OCI-LY1 (cell line): ENCODE data around the gene CCL16.

Experiments
- H2AFZ ChIP-seq: fragments of 200-600 bp; sonication (generic), shearing (Covaris generic); 2 replicates; pipeline ENCODE4 v1.6.0; 2014; ENCODE audit warnings: antibody characterized with exemption, mild to moderate bottlenecking, low read length
- H3F3A ChIP-seq: fragments of 200-600 bp; sonication (generic), shearing (Covaris generic); 2 replicates; pipeline ENCODE4 v1.6.0; 2014; ENCODE audit warnings: mild to moderate bottlenecking, antibody characterized with exemption, low read length, moderate library complexity; ENCODE audit not compliant: insufficient read depth
- H3K27ac ChIP-seq: fragments of 200-600 bp; sonication (generic); 2 replicates; pipeline ENCODE4 v1.5.1; 2014; ENCODE audit warnings: low read length, mixed run types, mild to moderate bottlenecking, low read depth; ENCODE audit not compliant: poor library complexity, severe bottlenecking
- H3K27me3 ChIP-seq: fragments of 200-600 bp; sonication (generic); 2 replicates; pipeline ENCODE4 v1.6.0; 2014; ENCODE audit warnings: antibody characterized with exemption, mild to moderate bottlenecking, low read length, moderate library complexity; ENCODE audit not compliant: insufficient read depth
- H3K36me3 ChIP-seq: fragments of 200-600 bp; sonication (generic); 2 replicates; pipeline ENCODE4 v1.6.1; 2014; ENCODE audit warnings: mild to moderate bottlenecking, antibody characterized with exemption, low read length, moderate library complexity, mixed read lengths; ENCODE audit not compliant: insufficient read depth
- H3K4me1 ChIP-seq: fragments of 200-600 bp; sonication (generic); 2 replicates; pipeline ENCODE4 v1.5.1; 2014; ENCODE audit warnings: mild to moderate bottlenecking, low read length, moderate library complexity; ENCODE audit not compliant: insufficient read depth, severe bottlenecking
- H3K4me2 ChIP-seq: fragments of 200-600 bp; sonication (generic), shearing (Covaris generic); 2 replicates; pipeline ENCODE4 v1.6.1; 2014; ENCODE audit warnings: low read length
- H3K4me3 ChIP-seq: fragments of 200-600 bp; sonication (generic); 2 replicates; pipeline ENCODE4 v1.5.1; 2014; ENCODE audit warnings: low read length, low read depth, mild to moderate bottlenecking, mixed read lengths; ENCODE audit not compliant: poor library complexity, severe bottlenecking
- H3K79me2 ChIP-seq: fragments of 200-600 bp; shearing (Covaris generic); 2 replicates; pipeline ENCODE4 v1.6.1; 2016; ENCODE audit warnings: mixed run types, low read length, mixed read lengths; ENCODE audit not compliant: insufficient read depth
- H3K9ac ChIP-seq: fragments of 200-600 bp; sonication (generic), shearing (Covaris generic); 2 replicates; pipeline ENCODE4 v1.6.1; 2014; ENCODE audit warnings: mild to moderate bottlenecking, low read length, mixed read lengths
- H3K9me2 ChIP-seq: fragments of 200-600 bp; sonication (generic), shearing (Covaris generic); 2 replicates; pipeline ENCODE4 v1.6.1; 2014; ENCODE audit warnings: low read depth, mild to moderate bottlenecking, low read length, mixed read lengths
- H3K9me3 ChIP-seq: fragments of 200-600 bp; shearing (Covaris generic); 2 replicates; pipeline ENCODE4 v1.6.1; 2014; ENCODE audit warnings: low read length, mixed read lengths
- H4K20me1 ChIP-seq: fragments of 200-600 bp; sonication (generic), shearing (Covaris generic); 2 replicates; pipeline ENCODE4 v1.6.0; 2016; ENCODE audit warnings: mild to moderate bottlenecking, low read length; ENCODE audit not compliant: insufficient read depth
- EZH2 ChIP-seq: fragments of 200-600 bp; sonication (generic), shearing (Covaris generic); IDR thresholded peaks from 2 replicates; pipeline ENCODE4 v1.8.0; 2017; ENCODE audit warnings: borderline replicate concordance, mixed run types, mild to moderate bottlenecking, antibody characterized with exemption, low read length, moderate library complexity, mixed read lengths
- TF ChIP-seq, protein P1 (sequence below): fragments of 200-600 bp; sonication (generic), shearing (Covaris generic); IDR thresholded peaks from 2 replicates; pipeline ENCODE4 v1.5.1; 2017; ENCODE audit warnings: mild to moderate bottlenecking, antibody characterized with exemption, low read length, moderate library complexity, mixed read lengths

The CCL16 gene

DNA sequence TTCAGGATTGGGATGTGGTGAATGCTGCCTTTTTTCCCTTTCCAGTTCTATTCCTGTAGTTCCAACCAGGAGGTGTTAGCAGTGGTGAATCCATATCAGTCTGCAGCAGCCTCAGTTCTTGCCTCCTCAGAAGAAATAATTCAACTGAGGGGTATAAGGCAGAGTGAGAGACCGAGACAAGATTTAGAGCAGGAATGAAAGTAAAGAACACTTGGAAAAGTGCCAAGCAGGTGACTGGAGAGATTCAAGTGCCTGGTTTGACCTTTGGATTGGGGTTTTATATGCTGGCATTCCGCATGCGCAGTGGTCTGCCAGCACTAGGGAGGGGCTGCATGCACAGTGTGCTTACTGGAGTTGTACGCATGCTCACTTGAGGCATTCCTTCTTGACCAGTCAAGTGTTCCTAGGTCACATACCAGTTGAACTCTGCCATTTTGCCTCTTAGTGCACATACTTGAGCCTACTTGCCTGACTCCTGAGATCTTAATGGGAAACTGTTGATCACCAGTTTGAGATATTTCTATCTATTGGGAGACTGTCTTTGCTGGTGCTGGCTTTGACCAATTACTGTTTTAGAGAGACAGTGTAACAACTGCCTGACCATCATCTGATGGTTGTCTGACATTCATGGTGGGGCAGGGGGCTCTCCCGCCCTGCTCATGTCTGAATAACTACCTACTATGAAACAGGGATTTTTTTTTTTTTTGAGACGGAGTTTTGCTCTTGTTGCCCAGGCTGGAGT lies 20.7 kb upstream of the CCL16 start:
- Histone ChIP-seq H3K4me2 (no peak overlapping the region), H2AFZ (no peak overlapping the region), H3K36me3 (no peaks in the 10 kb centered on the region), H3K27ac (no peak overlapping the region), H3K27me3 (no peaks in the 10 kb centered on the region), H3K9me3 (no peaks in the 10 kb centered on the region), H3K4me3 (no peak overlapping the region), H3K9ac (no peak overlapping the region), H3K9me2 (no peaks in the 10 kb centered on the region), H3K79me2 (no peaks in the 10 kb centered on the region), H3K4me1 (no peaks in the 10 kb centered on the region), H4K20me1 (no peaks in the 10 kb centered on the region), H3F3A (no peaks in the 10 kb centered on the region)
- TF ChIP-seq EZH2: no peak
- TF ChIP-seq, protein P1, sequence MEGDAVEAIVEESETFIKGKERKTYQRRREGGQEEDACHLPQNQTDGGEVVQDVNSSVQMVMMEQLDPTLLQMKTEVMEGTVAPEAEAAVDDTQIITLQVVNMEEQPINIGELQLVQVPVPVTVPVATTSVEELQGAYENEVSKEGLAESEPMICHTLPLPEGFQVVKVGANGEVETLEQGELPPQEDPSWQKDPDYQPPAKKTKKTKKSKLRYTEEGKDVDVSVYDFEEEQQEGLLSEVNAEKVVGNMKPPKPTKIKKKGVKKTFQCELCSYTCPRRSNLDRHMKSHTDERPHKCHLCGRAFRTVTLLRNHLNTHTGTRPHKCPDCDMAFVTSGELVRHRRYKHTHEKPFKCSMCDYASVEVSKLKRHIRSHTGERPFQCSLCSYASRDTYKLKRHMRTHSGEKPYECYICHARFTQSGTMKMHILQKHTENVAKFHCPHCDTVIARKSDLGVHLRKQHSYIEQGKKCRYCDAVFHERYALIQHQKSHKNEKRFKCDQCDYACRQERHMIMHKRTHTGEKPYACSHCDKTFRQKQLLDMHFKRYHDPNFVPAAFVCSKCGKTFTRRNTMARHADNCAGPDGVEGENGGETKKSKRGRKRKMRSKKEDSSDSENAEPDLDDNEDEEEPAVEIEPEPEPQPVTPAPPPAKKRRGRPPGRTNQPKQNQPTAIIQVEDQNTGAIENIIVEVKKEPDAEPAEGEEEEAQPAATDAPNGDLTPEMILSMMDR: no peak

DNA sequence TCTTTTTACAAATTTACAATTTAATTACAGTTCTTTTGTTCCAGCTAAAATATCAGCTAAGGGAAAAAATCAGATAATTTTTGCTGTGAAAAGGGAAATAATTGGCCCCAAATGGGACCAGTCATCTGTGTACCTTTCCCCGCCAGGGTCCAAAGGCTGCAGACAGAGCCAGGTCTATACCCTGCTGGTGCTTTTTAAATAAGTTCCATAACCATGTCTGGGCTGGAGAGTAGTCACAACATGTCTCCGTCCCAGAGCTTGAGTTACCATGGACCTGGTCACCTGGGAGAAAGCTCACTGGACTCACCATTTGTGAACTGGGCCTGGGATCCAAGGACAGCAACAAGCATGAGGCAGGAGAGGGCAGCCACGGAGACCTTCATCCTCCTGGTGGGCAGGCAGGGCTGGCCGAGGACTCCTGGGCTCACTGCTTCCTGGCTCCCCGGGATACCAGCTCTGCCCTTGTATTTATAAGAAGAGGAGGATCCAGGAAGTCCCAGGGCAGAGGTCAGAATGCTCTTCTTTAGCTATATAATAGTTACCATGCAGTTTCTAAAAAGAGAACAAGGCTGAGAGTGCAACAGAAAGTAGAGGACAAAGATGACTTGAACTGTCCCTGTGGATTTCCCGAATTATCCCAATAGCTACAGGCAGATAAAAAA lies 19.9 kb upstream of the CCL16 start, which contains the start of gene CCL15:
Gene CCL15, minus strand, starts transcription at position 444 of the 662 bp plus-strand sequence. Its CDS starts 61 bp downstream, at position 383.
- H2AFZ ChIP-seq: no peak within 1 kb of the TSS
- H3K27ac ChIP-seq: no peak within 1 kb of the TSS
- H3K9me3 ChIP-seq: no peaks in the 10 kb centered on the region
- no peaks in the 10 kb centered on the region for H3K9me2 ChIP-seq
- H3K4me3 ChIP-seq: no peak within 1 kb of the TSS
- H3K36me3 ChIP-seq: no peaks in the 10 kb centered on the region
- no peaks in the 10 kb centered on the region for H3F3A ChIP-seq
- no peaks in the 10 kb centered on the region for H3K79me2 ChIP-seq
- H3K9ac ChIP-seq: no peak within 1 kb of the TSS
- no peaks in the 10 kb centered on the region for H4K20me1 ChIP-seq
- no peaks in the 10 kb centered on the region for H3K27me3 ChIP-seq
- no peak within 1 kb of the TSS for H3K4me2 ChIP-seq
- no peak for TF ChIP-seq EZH2
- TF ChIP-seq, protein P1: no peak
- no peaks in the 10 kb centered on the region for H3K4me1 ChIP-seq

DNA sequence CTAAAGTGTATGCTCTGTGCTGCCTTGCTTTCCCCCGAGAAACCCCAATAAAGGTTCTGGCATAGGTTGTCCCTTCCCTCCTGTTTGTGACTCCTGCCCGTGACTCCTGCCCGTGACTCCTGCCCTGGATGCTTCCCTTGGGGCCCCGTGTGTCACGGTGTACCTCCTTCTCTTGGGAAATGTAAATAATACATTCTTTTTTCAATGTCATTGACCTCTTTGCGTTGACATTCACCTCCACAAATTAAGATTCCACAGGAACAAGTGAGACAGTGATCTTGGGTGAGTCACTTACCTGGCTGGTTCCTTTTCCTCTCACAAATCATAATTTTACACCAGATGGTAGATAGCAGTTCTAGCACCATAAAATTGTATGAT lies 19.4 kb upstream of the CCL16 start:
- no peaks in the 10 kb centered on the region for H3K27me3 ChIP-seq
- H3K4me3 ChIP-seq: no peak overlapping the region
- no peak for TF ChIP-seq EZH2
- TF ChIP-seq, protein P1: no peak
- H3K9ac ChIP-seq: no peak overlapping the region
- H3K4me2 ChIP-seq: no peak overlapping the region
- H2AFZ ChIP-seq: no peak overlapping the region
- H3F3A ChIP-seq: no peaks in the 10 kb centered on the region
- H3K9me2 ChIP-seq: no peaks in the 10 kb centered on the region
- H3K4me1 ChIP-seq: no peaks in the 10 kb centered on the region
- H3K9me3 ChIP-seq: no peaks in the 10 kb centered on the region
- no peaks in the 10 kb centered on the region for H3K79me2 ChIP-seq
- H4K20me1 ChIP-seq: no peaks in the 10 kb centered on the region
- no peak overlapping the region for H3K27ac ChIP-seq
- H3K36me3 ChIP-seq: no peaks in the 10 kb centered on the region
